Measurements from ENCODE around the gene R3HDM4.

R3HDM4 gene

GRCh38 chr19:917323-918151 is 4.5 kb upstream of the R3HDM4 start, which contains the start of gene KISS1R:
Gene KISS1R, plus strand, starts transcription at chr19:917333. Its CDS starts 170 bp downstream, at chr19:917503.
- peaks cover 0 to 50% (median 24%) of the 10 kb centered on the region in 3 experiments for H3K27me3 ChIP-seq (ENCODE audit: control insufficient read depth in 3 of 3, insufficient read depth in 3 of 3, low read depth in 1 of 3, low read length in 3 of 3)
- H3K4me3 ChIP-seq (ENCODE audit: low read length in 2 of 2) = peak within 1 kb of the TSS; percentile 59 to 80

GRCh38 chr19:916645-917322 is 3.8 kb upstream of the R3HDM4 start:
- H2AFZ ChIP-seq (ENCODE audit: low read length) = peak overlapping the region; percentile 90
- peak overlapping the region; percentile 39 for H2BK5ac ChIP-seq (ENCODE audit: low read length)
- H3K4me1 ChIP-seq (ENCODE audit: control insufficient read depth in 2 of 2, insufficient read depth in 1 of 2, low read depth in 1 of 2, low read length in 2 of 2) = peaks cover 6 to 7% of the 10 kb centered on the region in 2 donors
- peak overlapping the region; percentile 86 for H3K4me2 ChIP-seq (ENCODE audit: insufficient read depth, low read length, poor library complexity, severe bottlenecking)
- H3K14ac ChIP-seq (ENCODE audit: low read length) = peak overlapping the region; percentile 94
- no peak overlapping the region for H3K4ac ChIP-seq (ENCODE audit: low read length)
- no peak overlapping the region for H3K27ac ChIP-seq (replicated peaks; ENCODE audit: low read length)
- H3K23ac ChIP-seq (ENCODE audit: low read depth, low read length, poor library complexity) = no peak overlapping the region
- WGBS, 2 donors (ENCODE audit: extremely low coverage in 2 of 2, insufficient read length in 2 of 2, insufficient replicate concordance in 1 of 2) = no CpG with 5 or more reads among the region's 35 CpGs
- H4K91ac ChIP-seq (ENCODE audit: low read depth, low read length, poor library complexity) = no peak overlapping the region
- no peaks in the 10 kb centered on the region for H3K9me3 ChIP-seq (replicated peaks in 1 of 2; ENCODE audit: control insufficient read depth in 2 of 2, insufficient read depth in 1 of 2, low read depth in 1 of 2, low read length in 2 of 2)
- H4K8ac ChIP-seq (ENCODE audit: low read depth, low read length) = no peak overlapping the region
- peak overlapping the region; percentile 98 for H2BK15ac ChIP-seq (ENCODE audit: low read length)
- peak overlapping the region; percentile 96 for H3K18ac ChIP-seq (ENCODE audit: low read length)
- no peak for DNase-seq (ENCODE audit: low spot score)
- peaks cover 0 to 50% (median 24%) of the 10 kb centered on the region in 3 experiments for H3K27me3 ChIP-seq (ENCODE audit: control insufficient read depth in 3 of 3, insufficient read depth in 3 of 3, low read depth in 1 of 3, low read length in 3 of 3)
- peak overlapping the region; percentile 90 for H2AK5ac ChIP-seq (ENCODE audit: low read depth, low read length)
- H2BK120ac ChIP-seq (ENCODE audit: low read depth, low read length) = peak overlapping the region; percentile 94
- H3K36me3 ChIP-seq (replicated peaks in 1 of 2; ENCODE audit: control insufficient read depth in 2 of 2, insufficient read depth in 2 of 2, low read length in 2 of 2) = peaks cover 0 to 14% of the 10 kb centered on the region in 2 donors
- H2BK12ac ChIP-seq (ENCODE audit: low read length) = no peak overlapping the region
- peaks cover 5% of the 10 kb centered on the region for H3K79me1 ChIP-seq (ENCODE audit: low read depth, low read length)
- H3K9ac ChIP-seq (ENCODE audit: low read depth, low read length, poor library complexity) = peak overlapping the region; percentile 88
- peak overlapping the region; percentile 59 to 80 for H3K4me3 ChIP-seq (ENCODE audit: low read length in 2 of 2)

More at GRCh38 chr19:917323-918151, 4.5 kb upstream of the R3HDM4 start, which contains the start of gene KISS1R:
- Histone ChIP-seq H4K8ac (ENCODE audit: low read depth, low read length) (no peak within 1 kb of the TSS), H3K14ac (ENCODE audit: low read length) (peak within 1 kb of the TSS; percentile 94), H4K91ac (ENCODE audit: low read depth, low read length, poor library complexity) (no peak within 1 kb of the TSS), H3K4me1 (ENCODE audit: control insufficient read depth in 2 of 2, insufficient read depth in 1 of 2, low read depth in 1 of 2, low read length in 2 of 2) (peaks cover 6 to 7% of the 10 kb centered on the region in 2 donors), H3K79me1 (ENCODE audit: low read depth, low read length) (peaks cover 2% of the 10 kb centered on the region), H3K27ac (replicated peaks; ENCODE audit: low read length) (no peak within 1 kb of the TSS), H2BK120ac (ENCODE audit: low read depth, low read length) (peak within 1 kb of the TSS; percentile 94), H3K36me3 (replicated peaks in 1 of 2; ENCODE audit: control insufficient read depth in 2 of 2, insufficient read depth in 2 of 2, low read length in 2 of 2) (peaks cover 0 to 14% of the 10 kb centered on the region in 2 donors), H3K9me3 (replicated peaks in 1 of 2; ENCODE audit: control insufficient read depth in 2 of 2, insufficient read depth in 1 of 2, low read depth in 1 of 2, low read length in 2 of 2) (no peaks in the 10 kb centered on the region), H2BK12ac (ENCODE audit: low read length) (peak within 1 kb of the TSS; percentile 94), H2BK15ac (ENCODE audit: low read length) (peak within 1 kb of the TSS; percentile 98), H2AK5ac (ENCODE audit: low read depth, low read length) (peak within 1 kb of the TSS; percentile 92), H2AFZ (ENCODE audit: low read length) (peak within 1 kb of the TSS; percentile 90), H3K23ac (ENCODE audit: low read depth, low read length, poor library complexity) (peak within 1 kb of the TSS; percentile 73), H3K18ac (ENCODE audit: low read length) (peak within 1 kb of the TSS; percentile 96), H3K4ac (ENCODE audit: low read length) (no peak within 1 kb of the TSS), H3K9ac (ENCODE audit: low read depth, low read length, poor library complexity) (peak within 1 kb of the TSS; percentile 88), H3K4me2 (ENCODE audit: insufficient read depth, low read length, poor library complexity, severe bottlenecking) (peak within 1 kb of the TSS; percentile 86), H2BK5ac (ENCODE audit: low read length) (peak within 1 kb of the TSS; percentile 39)
- DNase-seq (ENCODE audit: low spot score) = peak; percentile 77
- no CpG with 5 or more reads among the region's 87 CpGs for WGBS, 2 donors (ENCODE audit: extremely low coverage in 2 of 2, insufficient read length in 2 of 2, insufficient replicate concordance in 1 of 2)

- Histone ChIP-seq H2BK12ac (ENCODE audit: low read length) (no peak overlapping the region), H3K4me1 (ENCODE audit: control insufficient read depth in 2 of 2, insufficient read depth in 1 of 2, low read depth in 1 of 2, low read length in 2 of 2) (peaks cover 3 to 4% of the 10 kb centered on the region in 2 donors), H4K8ac (ENCODE audit: low read depth, low read length) (no peak overlapping the region), H3K9me3 (replicated peaks in 1 of 2; ENCODE audit: control insufficient read depth in 2 of 2, insufficient read depth in 1 of 2, low read depth in 1 of 2, low read length in 2 of 2) (no peaks in the 10 kb centered on the region), H3K4me2 (ENCODE audit: insufficient read depth, low read length, poor library complexity, severe bottlenecking) (peak overlapping the region; percentile 67), H2AFZ (ENCODE audit: low read length) (peak overlapping the region; percentile 93), H3K4ac (ENCODE audit: low read length) (no peak overlapping the region), H3K79me1 (ENCODE audit: low read depth, low read length) (peaks cover 10% of the 10 kb centered on the region), H3K18ac (ENCODE audit: low read length) (peak overlapping the region; percentile 81), H3K4me3 (ENCODE audit: low read length in 2 of 2) (peak overlapping the region; percentile 91 to 99), H2BK15ac (ENCODE audit: low read length) (no peak overlapping the region), H2AK5ac (ENCODE audit: low read depth, low read length) (peak overlapping the region; percentile 56), H4K91ac (ENCODE audit: low read depth, low read length, poor library complexity) (no peak overlapping the region), H3K14ac (ENCODE audit: low read length) (peak overlapping the region; percentile 97), H3K36me3 (replicated peaks in 1 of 2; ENCODE audit: control insufficient read depth in 2 of 2, insufficient read depth in 2 of 2, low read length in 2 of 2) (peaks cover 0 to 5% of the 10 kb centered on the region in 2 donors), H2BK120ac (ENCODE audit: low read depth, low read length) (no peak overlapping the region), H3K9ac (ENCODE audit: low read depth, low read length, poor library complexity) (peak overlapping the region; percentile 91), H3K27me3 (ENCODE audit: control insufficient read depth in 3 of 3, insufficient read depth in 3 of 3, low read depth in 1 of 3, low read length in 3 of 3) (peaks cover 0 to 11% (median 3%) of the 10 kb centered on the region in 3 experiments), H3K23ac (ENCODE audit: low read depth, low read length, poor library complexity) (no peak overlapping the region), H3K27ac (replicated peaks; ENCODE audit: low read length) (no peak overlapping the region), H2BK5ac (ENCODE audit: low read length) (no peak overlapping the region)
- WGBS, 2 donors (ENCODE audit: extremely low coverage in 2 of 2, insufficient read length in 2 of 2, insufficient replicate concordance in 1 of 2) = no CpG with 5 or more reads among the region's 69 CpGs
- no peak for DNase-seq (ENCODE audit: low spot score)
Measured at GRCh38 chr19:912181-913079, 589 bp downstream of the R3HDM4 start.
